Ecto neural progenitor cell (in vitro differentiated cells): ENCODE results near the gene DYRK4.
"Not testable (repeated sequence)": the region's sequence is repeated elsewhere in the genome, so short reads cannot be mapped to it uniquely, and the experiment has no call there.

ENCODE experiments used
- DNase-seq: peaks from one replicate; pipeline ENCODE4 v3.0.0-alpha.2; 2018; ENCODE audit warnings: low spot score

The DYRK4 gene, protein sequence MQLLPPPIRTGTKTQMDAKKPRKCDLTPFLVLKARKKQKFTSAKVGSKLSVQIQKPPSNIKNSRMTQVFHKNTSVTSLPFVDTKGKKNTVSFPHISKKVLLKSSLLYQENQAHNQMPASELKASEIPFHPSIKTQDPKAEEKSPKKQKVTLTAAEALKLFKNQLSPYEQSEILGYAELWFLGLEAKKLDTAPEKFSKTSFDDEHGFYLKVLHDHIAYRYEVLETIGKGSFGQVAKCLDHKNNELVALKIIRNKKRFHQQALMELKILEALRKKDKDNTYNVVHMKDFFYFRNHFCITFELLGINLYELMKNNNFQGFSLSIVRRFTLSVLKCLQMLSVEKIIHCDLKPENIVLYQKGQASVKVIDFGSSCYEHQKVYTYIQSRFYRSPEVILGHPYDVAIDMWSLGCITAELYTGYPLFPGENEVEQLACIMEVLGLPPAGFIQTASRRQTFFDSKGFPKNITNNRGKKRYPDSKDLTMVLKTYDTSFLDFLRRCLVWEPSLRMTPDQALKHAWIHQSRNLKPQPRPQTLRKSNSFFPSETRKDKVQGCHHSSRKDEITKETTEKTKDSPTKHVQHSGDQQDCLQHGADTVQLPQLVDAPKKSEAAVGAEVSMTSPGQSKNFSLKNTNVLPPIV

GRCh38 chr12:4562034-4562657, at the start of gene DYRK4:
Gene DYRK4, plus strand, starts transcription at chr12:4562208. Its CDS starts 38 bp downstream, at chr12:4562246.
- peak; percentile 97 for DNase-seq

DNA sequence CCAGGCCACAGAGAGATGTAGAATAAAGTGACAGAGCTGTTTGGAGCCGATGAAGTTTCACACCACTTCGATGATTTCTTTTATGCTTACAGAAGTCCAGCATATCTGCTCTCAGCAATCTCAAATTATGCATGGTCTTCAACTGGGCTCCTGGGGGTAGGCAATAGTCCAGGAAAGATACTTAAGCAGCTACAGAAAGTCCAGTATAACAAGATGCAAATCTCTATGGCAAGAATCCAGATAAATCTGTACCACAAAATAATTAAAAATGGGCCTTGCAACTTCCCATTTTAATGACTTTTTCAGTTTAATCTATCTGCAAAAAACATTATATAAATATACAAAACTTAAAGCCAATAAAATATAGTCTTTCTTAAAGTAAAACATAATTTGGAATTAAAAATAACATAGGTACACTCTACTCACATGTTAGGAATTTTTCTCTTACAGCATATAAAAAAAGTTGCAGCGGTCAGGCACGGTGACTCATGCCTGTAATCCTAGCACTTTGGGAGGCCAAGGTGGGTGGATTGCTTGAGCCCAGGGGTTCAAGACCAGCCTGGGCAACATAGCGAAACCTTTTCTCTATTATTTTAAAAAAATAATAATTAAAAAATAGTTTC, 43.8 kb upstream of the DYRK4 start:
- no peak for DNase-seq

GRCh38 chr12:4523443-4523842, 38.6 kb upstream of the DYRK4 start:
- DNase-seq, result not testable (repeated sequence)

- no peak for DNase-seq
Observed at GRCh38 chr12:4526923-4527546, 35.0 kb upstream of the DYRK4 start.

GRCh38 chr12:4530160-4530559, 31.8 kb upstream of the DYRK4 start:
- no peak for DNase-seq

DNA sequence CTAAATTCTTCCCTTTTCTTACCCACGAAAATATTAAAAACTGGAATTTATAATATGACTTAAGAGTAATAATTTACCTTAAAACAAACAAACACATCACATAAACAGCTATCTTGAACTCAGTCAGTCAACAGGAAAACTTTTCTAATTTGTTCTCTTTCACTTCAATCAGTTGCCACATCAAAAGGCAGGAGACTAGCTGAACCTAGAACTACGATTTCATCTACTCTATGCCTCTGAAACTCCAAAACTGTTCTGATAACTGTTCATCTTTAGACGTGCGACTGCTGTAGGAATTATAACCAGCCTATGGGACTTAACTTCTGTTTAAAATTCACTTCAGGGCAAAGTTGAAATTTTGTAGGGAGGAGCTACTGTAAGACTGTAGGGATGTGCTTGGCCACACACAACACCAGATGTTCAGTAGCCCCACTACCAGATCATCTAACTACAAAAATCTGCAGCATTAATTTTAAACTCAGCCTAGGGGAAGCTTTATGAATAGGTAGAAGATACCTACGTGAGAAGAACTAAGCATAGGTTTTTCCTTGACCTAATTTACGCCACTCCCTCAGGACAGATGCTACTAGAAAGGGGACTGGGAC, 30.9 kb upstream of the DYRK4 start:
- no peak for DNase-seq

- DNase-seq, result no peak
Observed at GRCh38 chr12:4535092-4535491, 26.9 kb upstream of the DYRK4 start.

DNA sequence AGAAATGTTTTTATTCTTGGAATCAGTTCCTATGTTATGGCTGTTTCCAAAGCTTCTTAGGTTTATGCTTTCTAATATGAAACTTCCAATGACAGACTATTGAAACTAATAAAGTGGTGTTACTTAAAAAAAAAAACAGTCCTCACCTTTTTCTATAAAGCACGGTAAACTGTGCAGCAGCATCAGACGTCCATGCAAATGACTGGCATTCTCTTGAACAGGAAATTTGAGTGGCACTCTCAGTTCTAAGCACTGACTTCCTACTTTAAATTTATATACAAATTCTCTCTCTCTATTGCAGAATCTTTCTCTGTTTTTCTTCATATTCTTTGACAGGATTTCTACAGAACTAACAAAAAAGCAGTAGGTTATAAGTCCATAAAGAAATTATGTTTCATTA, 26.1 kb upstream of the DYRK4 start:
- DNase-seq, result no peak

GRCh38 chr12:4538207-4539160, 23.5 kb upstream of the DYRK4 start, which contains the start of gene RAD51AP1:
Gene RAD51AP1, plus strand, starts transcription at chr12:4538890. Its CDS starts 50 bp downstream, at chr12:4538940.
- DNase-seq, result peak; percentile 99

GRCh38 chr12:4539167-4539870, 22.7 kb upstream of the DYRK4 start:
- no peak for DNase-seq

DNA sequence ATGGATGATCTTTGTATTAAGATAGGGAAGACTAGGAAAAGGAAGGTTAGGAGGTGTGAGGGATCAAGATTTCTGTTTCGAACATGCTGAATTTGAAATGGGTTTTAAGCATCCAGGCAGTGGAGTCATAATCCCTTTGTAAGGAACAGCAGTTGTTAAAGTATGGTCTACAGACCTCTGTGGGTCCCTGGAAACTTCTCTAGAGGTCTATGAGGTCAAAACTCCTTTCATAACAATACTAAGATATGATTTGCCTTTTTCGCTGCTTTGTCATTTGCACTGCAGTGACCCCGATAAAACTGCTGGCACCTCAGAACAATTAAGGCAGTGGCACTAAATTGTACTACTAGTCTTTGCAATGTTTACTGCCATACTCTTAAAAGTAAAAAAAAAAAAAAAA, 21.8 kb upstream of the DYRK4 start:
- DNase-seq, result no peak

DNA sequence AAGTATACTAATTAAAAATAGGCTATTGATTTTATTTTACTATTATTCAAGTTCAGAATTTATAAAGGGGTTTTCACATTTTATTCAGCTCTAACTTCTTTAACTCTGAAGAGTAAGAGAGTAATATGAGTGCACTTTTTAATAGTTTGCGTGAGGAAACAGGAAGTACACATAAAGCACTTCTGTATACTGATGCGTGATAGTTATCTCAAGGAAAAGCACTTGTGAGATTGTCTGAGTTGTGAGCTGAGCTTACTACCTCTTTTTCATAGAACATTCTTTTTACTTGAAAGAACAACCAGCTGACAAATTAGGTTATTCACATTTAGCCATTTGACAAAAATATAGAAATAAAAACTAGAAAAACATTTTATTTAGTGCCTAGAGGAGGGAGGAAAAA, 21.4 kb upstream of the DYRK4 start:
- no peak for DNase-seq

DNA sequence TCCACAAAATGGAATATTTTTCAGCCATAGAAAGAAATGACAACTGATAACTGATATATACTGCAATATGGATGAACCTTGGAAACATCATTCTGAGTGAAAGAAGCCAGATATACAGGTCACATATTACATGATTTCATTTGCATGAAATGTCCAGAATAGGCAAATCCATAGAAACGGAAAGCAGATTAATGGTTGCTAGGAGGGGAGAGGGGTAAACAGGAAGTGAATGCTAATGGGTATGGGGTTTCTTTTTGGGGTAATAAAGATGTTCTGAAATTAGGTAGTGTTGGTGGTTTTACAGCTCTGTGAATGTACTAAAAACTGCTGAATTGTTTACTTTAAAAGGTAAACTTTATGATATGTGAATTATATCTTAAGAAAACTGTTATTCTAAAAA, 16.8 kb upstream of the DYRK4 start:
- DNase-seq, result no peak

GRCh38 chr12:4552191-4552590, 9.8 kb upstream of the DYRK4 start:
- DNase-seq, result no peak

GRCh38 chr12:4553943-4554342, 8.1 kb upstream of the DYRK4 start:
- DNase-seq, result no peak

GRCh38 chr12:4555804-4556203, 6.2 kb upstream of the DYRK4 start:
- DNase-seq, result no peak

- DNase-seq, result no peak
Observed at GRCh38 chr12:4556735-4557530, 5.1 kb upstream of the DYRK4 start.

DNA sequence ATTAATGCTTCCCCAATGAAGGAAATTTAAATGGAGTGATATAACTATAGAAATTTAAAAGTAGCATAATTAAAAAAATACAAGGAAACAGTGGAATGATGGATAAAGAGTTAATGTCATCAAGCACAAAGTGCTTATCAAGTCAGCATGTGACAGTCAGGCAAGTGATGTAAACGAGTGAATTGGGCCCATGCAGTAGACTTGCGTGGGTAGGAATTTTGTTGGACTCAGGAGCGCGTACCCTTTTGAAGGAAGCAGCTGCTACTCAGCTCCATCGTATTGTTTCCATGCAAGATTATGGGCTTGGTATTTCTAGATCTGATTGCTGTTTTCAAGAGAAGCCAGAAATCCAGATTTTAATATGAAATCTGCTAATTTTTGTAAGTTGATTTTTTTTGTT, 4.4 kb upstream of the DYRK4 start:
- DNase-seq, result no peak

- no peak for DNase-seq
Observed at GRCh38 chr12:4558171-4558570, 3.8 kb upstream of the DYRK4 start.
